ENCODE data around the gene SUN1. TPM values are rescaled to one million over a fixed set of nuclear protein-coding genes. Genes with fewer than 3 reads are reported as not detected.

Gene SUN1
- total RNA-seq, 1 donor: 73.4 TPM

GRCh38 chr7:856444-857095, 24.3 kb downstream of the SUN1 start:
- no peak for DNase-seq (ENCODE audit: low read depth)

GRCh38 chr7:857661-858060, 25.4 kb downstream of the SUN1 start:
- no peak overlapping the region for H3K4me3 ChIP-seq (ENCODE audit: low read depth, low read length)
- TF ChIP-seq CTCF (IDR thresholded peaks at IDR 0.05; ENCODE audit: insufficient read depth, low read depth, low read length): no peak
- DNase-seq (ENCODE audit: low read depth): no peak

More at GRCh38 chr7:856444-857095, 24.3 kb downstream of the SUN1 start:
- TF ChIP-seq CTCF (IDR thresholded peaks at IDR 0.05; ENCODE audit: insufficient read depth, low read depth, low read length): no peak
- no peak overlapping the region for H3K4me3 ChIP-seq (ENCODE audit: low read depth, low read length)

- no peak for DNase-seq (ENCODE audit: low read depth)
- TF ChIP-seq CTCF (IDR thresholded peaks at IDR 0.05; ENCODE audit: insufficient read depth, low read depth, low read length): no peak
- no peak overlapping the region for H3K4me3 ChIP-seq (ENCODE audit: low read depth, low read length)
These were observed 27.2 kb downstream of the SUN1 start for GRCh38 chr7:859359-860030.

- no peak for DNase-seq (ENCODE audit: low read depth)
- H3K4me3 ChIP-seq (ENCODE audit: low read depth, low read length): no peak overlapping the region
- TF ChIP-seq CTCF (IDR thresholded peaks at IDR 0.05; ENCODE audit: insufficient read depth, low read depth, low read length): no peak
These were observed 27.9 kb downstream of the SUN1 start for GRCh38 chr7:860149-860548.

DNA sequence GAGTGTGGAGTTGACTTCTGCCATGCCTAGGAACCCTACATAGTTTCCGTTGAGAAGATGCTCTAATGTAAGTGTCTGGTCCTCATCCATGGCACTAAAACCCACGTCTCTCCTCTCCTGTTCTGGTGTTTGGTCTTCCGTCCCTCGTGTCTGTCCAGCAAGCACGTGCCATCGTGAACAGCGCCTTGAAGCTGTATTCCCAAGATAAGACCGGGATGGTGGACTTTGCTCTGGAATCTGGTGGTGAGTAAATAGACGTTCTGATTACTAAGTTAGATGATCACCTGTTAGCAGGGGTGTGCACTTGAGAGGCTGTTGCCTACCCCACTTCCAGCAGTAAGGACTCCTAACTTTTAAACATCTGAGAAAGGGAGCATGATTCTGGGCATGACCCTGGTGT, 28.9 kb downstream of the SUN1 start:
- no peak for TF ChIP-seq CTCF (IDR thresholded peaks at IDR 0.05; ENCODE audit: insufficient read depth, low read depth, low read length)
- DNase-seq (ENCODE audit: low read depth): no peak
- no peak overlapping the region for H3K4me3 ChIP-seq (ENCODE audit: low read depth, low read length)

DNA sequence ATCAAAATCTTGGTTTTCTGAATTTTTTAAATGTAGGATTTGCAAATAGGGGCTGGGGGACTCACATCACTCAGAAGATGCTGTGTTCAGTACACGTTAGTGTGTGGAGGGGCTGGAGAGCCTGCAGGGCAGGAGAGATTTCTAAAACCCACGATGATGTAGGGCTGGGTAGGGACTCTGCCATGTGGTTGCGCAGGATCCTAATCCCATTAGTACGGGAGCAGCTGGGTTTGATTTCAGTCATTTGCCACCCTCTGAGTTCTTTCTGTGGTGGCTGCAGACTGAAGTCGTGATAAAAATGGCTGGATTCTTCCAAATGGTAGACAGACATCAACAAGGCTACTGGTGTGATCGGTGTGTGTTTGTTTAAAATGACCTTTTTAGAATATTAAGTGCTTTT, 29.9 kb downstream of the SUN1 start:
- TF ChIP-seq CTCF (IDR thresholded peaks at IDR 0.05; ENCODE audit: insufficient read depth, low read depth, low read length): no peak
- DNase-seq (ENCODE audit: low read depth): no peak
- no peak overlapping the region for H3K4me3 ChIP-seq (ENCODE audit: low read depth, low read length)
